ENCODE data around the gene MAP3K13.

GRCh38 chr3:185406121-185406620 is 43.2 kb downstream of the MAP3K13 start:
- TF ChIP-seq YY1 (IDR thresholded peaks at IDR 0.05; ENCODE audit: insufficient read depth, insufficient read length): no peak
- no peak for TF ChIP-seq ZNF274 (IDR thresholded peaks at IDR 0.05; ENCODE audit: low read depth, low read length)
